GM13976 (cell line): Measurements from ENCODE around the gene SLC38A10.

Experiments
- DNase-seq: peaks from one replicate; pipeline ENCODE4 v3.0.0; 2012; ENCODE audit warnings: low spot score
- in situ Hi-C: fragments of 300-500 bp; cut with MboI; formaldehyde crosslinking; loops from one replicate; pipeline ENCODE4 v1.12.0; 2022; ENCODE audit warnings: low sequenced_read_pairs, mixed read lengths, inconsistent platforms; ENCODE audit not compliant: unreplicated experiment
- TF ChIP-seq, protein P1 (sequence below): IDR thresholded peaks from 2 replicates; pipeline ENCODE4 v1.5.1; 2012; ENCODE audit warnings: borderline replicate concordance, mild to moderate bottlenecking; ENCODE audit not compliant: insufficient read depth; ENCODE audit errors: extremely low read depth, missing control alignments, control extremely low read depth

The SLC38A10 gene

DNA sequence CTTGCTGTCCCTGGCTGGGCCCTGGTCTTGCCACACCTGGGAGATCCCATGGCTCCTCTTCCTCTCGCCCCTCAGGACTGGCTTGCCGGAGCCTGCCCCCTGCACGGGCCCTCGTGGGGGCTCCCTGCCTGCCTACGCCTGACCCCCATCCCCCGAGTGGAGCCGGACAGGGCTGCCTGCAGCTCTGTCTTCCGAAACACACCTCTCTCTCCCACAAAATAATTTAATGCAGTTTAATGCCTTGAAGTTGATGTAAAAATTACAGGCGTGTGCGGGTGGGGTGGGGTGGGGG lies 22.4 kb upstream of the SLC38A10 start:
- no peak for DNase-seq
- TF ChIP-seq, protein P1, sequence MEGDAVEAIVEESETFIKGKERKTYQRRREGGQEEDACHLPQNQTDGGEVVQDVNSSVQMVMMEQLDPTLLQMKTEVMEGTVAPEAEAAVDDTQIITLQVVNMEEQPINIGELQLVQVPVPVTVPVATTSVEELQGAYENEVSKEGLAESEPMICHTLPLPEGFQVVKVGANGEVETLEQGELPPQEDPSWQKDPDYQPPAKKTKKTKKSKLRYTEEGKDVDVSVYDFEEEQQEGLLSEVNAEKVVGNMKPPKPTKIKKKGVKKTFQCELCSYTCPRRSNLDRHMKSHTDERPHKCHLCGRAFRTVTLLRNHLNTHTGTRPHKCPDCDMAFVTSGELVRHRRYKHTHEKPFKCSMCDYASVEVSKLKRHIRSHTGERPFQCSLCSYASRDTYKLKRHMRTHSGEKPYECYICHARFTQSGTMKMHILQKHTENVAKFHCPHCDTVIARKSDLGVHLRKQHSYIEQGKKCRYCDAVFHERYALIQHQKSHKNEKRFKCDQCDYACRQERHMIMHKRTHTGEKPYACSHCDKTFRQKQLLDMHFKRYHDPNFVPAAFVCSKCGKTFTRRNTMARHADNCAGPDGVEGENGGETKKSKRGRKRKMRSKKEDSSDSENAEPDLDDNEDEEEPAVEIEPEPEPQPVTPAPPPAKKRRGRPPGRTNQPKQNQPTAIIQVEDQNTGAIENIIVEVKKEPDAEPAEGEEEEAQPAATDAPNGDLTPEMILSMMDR = no peak
- in situ Hi-C loops = no loop called here

DNA sequence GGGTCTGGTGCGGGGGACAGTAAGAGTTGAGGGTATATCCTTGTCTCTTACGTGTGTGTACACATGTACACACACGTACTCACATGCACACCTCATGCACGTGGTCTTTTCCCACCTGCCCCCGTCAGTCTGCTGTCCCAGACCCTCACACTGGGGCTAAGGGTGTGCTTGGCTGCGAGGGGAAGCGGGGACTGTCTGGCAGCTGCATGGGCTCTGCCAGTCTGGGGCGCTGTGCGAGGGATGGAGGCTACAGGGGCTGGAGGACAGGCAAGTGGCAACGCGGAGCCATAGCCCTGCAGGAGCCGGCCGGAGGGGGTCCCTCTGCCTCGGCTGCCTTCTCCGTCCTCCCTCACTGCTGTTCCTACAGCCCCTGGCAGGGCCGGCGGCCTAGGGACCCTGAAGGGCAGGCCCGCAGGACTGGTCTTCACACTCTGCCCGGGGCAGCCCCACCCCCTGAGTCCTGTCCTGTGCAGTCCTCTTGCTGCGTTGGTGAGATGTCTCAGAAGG lies 20.8 kb upstream of the SLC38A10 start:
- DNase-seq = no peak
- TF ChIP-seq, protein P1 = no peak
- in situ Hi-C loops = no loop called here

DNA sequence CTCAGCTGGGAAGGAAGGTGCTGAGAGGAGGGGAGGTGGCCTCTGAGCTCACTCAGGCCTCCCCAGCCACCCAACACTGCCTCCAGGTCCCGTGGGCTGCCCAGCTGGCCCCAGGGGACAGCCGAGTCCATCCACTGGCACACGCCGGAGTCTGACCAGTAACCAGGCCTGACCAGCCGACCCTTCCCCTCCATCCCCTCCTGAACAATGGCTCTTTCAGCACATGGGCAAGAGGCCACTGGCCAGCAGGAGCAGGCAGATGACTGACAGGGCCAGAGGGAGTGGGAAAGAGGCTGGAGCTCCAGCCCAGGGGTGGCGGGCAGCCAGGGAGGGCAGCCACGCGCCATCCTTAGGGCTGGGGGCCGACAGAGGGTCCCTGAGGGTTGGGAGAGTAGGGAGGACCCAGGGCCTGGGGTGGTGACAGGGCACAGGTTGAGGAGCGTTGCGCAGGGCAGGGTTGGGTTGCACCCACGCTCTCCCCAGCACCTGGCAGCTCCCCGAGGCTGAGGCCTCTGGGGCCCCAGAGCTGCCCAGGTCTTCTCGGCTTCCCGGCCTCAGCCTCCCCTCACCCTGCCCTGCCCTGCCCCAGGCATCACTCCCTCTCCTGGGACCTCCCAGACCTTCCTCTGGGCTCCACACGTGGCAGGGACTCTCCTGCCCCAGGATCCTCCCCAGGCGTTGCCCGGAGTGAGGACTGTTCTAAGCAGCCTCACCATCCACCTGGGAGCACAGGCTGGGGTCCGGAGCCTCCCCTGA lies 20.2 kb upstream of the SLC38A10 start:
- TF ChIP-seq, protein P1 = no peak
- in situ Hi-C loops = no loop called here
- no peak for DNase-seq

DNA sequence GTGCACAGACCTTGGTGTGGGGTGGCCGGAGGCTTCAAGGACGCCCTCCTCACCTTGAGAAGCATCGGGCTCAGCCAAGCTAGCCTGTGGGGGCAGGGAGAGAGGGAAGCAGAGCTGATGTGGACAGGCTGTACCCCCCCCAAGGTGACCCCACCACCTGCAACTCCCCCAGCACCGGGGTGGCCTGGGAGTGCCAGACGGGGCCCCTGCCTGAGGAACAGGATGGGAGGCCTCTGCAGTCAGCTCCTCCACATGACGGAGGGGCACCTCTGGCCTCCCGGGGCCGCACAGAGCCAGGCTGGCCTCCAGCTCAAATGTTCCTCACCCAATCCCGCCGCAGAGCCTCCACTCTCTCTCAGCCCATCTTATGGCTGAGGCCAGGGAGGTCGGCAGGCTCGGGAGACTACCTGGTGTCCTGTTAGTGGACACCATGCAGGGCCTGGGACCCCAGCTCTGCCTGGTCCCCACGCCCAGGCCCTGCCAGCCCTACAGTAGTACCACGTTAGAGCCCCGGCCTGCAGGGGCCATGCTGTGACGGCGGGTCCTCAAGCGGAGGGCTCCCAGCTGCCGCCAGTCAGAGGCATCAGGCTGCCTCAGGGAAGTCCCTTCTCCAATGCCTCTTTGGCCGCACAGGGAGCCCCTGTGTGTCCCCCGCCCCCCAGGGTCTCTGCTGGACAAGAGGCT lies 19.4 kb upstream of the SLC38A10 start:
- TF ChIP-seq, protein P1 = no peak
- no peak for DNase-seq
- in situ Hi-C loops = no loop called here

DNA sequence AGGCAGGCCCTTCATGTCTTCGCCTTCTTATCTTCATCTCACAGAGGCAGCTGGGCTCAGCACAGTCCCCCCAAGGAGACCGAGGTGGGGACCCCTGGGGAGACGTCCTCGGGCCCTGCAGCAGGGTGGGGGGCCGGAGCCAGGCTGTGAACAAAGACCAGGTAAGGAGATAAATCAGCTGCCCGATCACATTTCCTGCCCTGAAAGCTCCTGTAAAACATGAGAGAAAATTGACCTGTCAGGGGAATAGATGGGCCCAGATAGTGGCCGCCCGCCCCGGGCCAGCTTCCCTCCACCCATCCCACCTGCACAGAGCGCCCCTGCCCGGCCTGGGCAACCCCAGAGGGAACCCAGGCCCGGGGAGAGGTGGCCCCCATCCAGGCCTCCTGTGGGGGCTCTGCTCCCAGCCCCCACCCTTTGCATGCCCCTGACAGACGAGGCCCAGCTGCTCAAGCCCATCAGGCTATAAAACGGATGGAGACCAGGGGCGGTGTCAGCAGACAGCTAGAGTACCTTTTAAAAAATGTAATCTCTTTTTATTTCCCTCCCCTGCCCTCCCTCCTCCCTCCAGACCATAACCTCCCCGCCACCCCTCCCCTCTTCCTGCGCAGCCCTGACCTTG lies 18.8 kb upstream of the SLC38A10 start:
- DNase-seq = no peak
- in situ Hi-C loops = no loop called here
- TF ChIP-seq, protein P1 = no peak

DNA sequence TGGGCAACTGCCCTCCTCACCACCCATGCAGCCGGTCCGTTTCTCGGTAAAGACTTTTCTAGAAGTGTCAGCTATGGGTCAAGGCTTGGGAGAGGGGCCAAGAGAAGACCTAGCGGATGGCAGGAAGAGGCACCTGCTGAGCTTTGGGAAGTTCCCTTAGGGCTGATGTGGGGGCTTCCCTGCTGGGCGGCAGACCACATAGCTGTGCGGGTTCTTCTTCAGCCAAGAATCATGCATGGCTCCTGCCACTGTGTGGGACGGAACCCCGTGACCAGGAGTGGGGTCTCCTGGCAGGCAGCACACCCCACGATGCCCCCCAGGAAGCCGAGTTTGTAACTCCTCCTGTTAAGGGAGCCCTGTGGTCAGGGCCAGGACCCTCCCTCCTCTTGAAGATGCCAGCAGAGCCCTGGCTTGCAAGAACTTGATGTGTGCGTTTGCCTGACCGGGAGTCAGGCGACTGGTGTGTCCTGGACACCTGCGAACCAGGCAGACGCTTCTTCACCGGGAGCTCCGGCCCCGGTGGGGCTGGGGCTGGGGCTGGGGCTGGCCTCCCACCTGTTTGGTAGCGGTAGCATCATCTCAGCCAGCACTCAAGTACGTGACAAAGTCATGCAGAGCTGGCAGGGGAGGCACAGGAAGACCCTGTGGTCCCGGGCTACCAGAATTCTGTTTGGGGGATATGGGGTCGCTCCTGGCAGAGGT lies 17.7 kb upstream of the SLC38A10 start:
- TF ChIP-seq, protein P1 = no peak
- DNase-seq = no peak
- in situ Hi-C loops = no loop called here
